ENCODE data around the gene ZSWIM2.
A peak's percentile ranks its signal among the peaks of the same experiment; 100 is the strongest.
"Not testable (repeated sequence)": the region's sequence is repeated elsewhere in the genome, so short reads cannot be mapped to it uniquely, and the experiment has no call there.

Gene ZSWIM2, protein sequence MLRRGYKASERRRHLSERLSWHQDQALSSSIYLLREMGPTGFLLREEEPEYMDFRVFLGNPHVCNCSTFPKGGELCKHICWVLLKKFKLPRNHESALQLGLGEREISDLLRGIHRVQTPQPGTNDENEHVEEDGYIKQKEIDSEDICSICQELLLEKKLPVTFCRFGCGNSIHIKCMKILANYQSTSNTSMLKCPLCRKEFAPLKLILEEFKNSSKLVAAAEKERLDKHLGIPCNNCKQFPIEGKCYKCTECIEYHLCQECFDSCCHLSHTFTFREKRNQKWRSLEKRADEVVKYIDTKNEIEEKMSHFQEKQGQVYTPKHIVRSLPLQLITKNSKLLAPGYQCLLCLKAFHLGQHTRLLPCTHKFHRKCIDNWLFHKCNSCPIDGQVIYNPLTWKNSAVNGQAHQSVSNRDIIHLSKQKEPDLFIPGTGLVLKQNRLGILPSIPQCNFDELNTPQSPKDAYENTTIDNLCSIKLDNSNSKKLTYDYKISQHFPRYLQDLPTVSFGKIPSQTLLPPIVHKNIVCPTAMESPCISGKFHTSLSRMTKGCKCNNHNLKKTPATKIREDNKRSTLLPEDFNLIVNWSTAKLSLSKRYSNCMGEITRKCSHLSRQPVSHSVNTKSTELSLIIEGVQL

DNA sequence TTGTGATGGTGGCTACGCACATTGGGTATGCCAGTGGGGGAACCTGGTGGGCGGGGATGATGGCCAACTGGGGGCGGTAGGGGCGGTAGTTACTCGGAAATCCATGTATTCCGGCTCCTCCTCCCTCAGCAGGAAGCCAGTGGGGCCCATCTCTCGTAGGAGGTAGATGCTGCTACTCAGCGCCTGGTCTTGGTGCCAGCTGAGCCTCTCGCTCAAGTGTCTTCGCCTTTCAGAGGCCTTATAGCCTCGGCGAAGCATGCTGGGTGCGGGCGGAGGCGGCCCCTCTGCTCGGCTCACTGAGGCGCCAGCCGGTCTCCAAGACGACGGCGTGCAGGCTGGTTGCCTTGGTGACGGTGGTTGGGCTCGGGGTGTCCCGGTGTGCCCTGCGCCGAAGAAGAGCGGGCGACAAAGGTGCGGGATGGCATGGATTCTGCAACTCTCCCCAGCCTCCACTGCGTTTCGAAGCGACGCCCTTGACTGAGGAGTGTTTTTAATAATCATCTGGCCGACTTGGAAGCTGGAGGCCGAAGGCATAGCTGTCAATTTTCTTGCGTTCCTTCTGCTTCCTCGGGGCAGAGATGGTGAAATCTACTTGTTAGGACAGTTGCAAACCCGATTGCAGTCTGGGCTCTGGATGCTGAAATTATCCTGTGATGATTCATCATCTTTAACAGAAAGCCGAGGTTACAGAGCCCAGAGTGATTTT is at the start of gene ZSWIM2:
ZSWIM2 (minus strand) TSS at position 298 of the 706 bp plus-strand sequence; CDS start at position 258, 40 bp downstream.
- peak in 1 of 2 donors; percentile 36 for ATAC-seq

DNA sequence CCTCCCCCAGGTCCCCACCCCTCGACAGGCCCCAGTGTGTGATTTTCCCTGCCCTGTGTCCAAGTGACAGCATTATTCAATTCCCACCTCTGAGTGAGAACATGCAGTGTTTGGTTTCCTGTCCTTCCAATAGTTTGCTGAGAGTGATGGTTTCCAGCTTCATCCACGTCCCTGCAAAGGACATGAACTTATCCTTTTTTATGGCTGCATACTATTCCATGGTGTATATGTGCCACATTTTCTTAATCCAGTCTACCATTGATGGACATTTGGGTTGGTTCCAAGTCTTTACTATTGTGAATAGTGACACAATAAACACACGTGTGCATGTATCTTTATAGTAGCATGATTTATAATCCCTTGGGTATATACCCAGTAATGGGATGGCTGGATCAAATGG is 47.2 kb upstream of the ZSWIM2 start:
- not testable (repeated sequence) for ATAC-seq

DNA sequence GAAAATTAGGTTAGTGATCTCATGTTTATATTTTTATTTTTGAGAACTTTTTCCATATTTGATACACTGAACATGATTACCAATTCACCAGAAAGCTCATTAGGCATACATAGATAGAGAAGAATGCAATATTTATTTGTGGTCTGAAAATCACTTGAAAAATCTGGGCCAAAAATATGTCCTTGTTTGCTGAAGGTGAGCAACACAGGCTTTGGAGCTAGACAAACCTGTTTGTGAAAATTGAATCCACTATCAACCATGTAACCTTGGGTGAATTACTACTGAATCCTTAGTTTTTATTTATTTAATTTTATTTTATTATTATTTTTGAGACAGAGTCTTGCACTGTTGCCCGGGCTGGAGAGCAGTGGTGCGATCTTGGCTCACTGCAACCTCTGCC is 46.5 kb upstream of the ZSWIM2 start:
- ATAC-seq, result no peak

DNA sequence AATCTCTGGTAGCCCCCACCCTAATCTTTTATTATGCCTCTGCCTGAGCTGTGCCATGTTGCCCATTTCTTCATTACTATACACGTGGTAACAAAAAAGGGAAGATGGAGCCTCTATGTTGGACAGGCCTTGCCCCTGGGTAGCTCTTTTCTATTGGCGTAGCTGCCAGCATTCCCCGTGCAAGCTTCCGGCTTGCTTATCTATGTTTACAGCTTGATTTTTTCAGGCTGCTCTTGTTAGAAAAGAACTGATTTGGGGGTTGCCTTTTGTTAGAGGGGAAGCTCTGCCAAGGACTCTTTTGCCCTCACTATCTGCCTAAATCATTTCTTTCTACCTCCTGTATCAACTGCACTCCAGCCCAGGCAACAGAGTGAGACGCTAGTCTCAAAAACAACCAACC is 45.5 kb upstream of the ZSWIM2 start:
- no peak for ATAC-seq

DNA sequence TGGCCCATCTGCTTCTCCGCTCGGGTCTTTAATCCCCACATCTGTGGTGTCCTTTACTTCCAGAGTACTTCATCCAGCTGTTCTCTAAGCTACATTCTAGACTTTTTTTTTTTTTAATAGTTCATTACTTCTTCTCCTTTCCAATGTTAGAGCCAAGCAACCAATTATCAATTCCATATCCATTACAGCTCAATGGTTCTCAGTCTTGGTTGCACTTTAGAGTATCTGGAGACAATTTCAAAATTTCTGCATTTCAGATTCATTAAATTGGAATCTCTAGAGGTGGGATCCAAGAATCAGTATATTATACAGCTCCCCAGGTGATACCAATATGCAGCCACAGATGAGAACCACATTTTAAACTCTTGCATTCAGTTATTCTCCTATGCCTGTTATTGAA is 43.9 kb upstream of the ZSWIM2 start:
- ATAC-seq, result no peak

DNA sequence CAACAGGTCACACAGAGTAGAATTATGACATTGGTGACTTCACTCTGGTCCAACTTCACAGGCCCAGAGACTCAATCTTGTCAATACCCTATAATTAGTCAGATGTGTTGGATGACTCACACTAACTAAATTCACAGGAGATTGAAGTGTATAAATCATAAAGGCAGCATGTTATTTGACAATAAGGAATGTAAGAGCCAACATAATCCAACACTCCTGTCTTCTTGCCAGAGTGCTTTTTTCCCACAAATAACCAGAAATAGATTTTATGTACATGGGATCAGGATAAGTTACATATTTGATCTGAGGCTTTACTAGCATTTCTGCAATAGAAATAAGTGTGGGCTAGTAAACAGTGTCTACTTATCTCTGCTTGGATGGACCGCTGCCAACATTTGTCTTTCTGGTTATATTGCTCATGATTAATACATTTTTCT is 42.2 kb upstream of the ZSWIM2 start:
- no peak for ATAC-seq

DNA sequence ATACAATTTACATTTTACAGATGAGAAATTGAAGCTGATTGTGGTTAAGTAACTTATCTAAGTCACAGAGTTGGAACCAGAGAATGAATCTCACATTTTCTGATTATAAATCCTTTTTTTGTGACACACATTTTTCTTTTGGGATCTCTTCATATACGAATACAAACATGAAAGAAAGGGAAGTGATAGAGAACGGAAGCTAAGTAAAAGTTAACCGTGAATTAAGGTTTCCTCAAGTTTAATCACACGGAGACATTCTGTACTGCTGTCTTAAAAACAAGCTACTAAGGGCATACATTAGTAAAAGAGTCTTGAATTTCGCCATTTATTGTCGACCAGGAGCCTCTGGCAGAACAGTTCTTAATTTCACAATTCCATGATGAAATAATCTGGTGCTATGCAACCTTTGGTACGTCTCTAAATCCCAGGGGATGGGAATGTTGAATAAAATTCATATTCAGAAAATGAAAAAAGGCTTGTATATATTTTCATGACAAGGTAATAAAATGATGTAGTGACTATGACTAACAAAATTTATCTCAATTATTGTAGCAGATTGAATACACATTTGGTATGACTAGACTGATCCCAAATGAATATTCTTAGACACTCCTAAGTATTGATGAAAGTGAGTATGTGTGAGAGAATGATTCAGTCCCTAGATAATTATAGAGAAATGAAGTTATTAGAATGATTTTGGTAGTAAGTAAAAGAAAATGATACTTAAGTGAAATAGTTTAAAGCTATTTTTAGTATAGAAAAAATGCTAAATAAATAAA is 40.3 kb upstream of the ZSWIM2 start:
- ATAC-seq, result no peak

DNA sequence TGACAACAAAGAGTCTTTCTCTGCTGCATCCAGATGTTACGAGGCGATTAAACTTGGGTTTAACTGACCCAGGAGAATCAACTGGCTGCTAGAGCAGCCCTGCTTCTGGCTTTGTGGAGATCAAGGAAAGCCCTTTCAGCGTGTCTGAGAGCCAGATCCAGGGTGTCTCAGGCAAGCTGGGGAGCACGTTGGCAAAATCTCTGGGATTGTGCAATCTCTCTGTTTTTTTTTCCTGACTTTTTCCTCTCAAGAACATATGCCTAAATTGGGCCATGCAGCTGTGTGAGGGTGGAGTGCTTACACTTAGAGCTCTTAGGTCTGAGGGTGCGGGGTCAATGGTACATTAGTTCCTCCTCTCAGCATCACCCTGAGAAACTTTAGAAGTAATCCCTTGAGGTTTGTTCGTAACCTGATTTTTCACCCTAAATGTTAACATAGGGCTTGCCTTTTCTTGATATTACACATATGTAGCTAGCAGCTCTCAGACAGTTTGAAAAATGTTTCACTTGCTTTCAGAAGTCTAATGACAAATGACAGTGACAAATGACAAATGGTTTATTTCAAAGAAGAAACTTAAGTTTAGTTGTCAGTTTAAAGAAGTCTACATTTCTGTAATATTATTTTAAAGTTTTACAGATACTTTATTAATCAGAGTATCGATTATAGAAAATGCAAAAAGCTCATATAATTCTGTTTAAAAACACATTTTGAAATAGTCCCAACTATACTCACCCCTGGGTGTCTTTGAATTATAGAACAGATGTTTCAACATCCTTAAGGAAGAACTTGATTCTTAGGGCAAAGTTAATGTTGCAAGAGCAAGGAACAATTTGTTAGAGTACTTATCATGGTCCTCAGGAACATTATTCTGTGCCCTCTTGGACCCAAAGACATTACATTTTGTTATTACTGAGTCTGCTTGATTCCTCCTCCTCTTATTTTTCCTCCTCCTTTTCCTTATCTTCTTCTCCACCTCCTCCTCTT is 38.4 kb upstream of the ZSWIM2 start:
- ATAC-seq, result no peak

DNA sequence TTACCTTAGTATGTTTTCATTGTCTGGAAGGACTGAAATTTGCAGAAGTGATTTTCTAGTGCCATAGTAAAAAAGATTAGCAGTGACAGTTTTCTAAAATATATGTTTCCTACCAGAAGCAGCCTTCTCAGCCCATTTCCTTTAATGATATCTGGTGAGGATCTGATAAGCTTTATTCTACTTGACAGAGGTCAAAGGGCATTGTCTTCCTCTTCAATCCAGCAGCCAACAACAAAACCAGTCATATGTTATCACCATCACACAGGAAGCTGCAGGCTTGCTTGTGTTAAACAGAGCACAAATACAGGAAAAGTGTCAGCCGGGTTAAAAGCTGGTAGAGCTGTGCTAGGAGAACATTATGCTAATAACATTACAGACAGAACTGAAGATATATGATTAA is 35.6 kb upstream of the ZSWIM2 start:
- no peak for ATAC-seq

DNA sequence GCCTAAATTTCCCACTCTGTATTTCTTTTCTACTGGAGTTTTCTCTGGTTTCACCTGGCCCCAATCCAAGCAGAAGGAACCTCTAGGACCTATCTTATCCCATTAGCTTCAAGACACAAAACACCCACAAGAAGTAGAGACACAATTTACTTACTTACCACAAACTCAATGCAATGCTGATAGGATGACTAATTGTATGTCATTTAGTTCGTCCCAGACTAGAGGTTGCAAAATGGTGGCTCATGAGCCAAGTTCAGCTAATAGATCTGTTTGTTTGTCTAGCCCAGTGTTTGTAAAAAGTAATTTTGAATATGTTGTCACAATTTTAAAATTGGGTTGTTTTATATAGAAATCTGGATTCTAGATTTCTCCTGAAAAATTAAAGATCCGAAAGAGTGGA is 34.7 kb upstream of the ZSWIM2 start:
- ATAC-seq, result no peak

DNA sequence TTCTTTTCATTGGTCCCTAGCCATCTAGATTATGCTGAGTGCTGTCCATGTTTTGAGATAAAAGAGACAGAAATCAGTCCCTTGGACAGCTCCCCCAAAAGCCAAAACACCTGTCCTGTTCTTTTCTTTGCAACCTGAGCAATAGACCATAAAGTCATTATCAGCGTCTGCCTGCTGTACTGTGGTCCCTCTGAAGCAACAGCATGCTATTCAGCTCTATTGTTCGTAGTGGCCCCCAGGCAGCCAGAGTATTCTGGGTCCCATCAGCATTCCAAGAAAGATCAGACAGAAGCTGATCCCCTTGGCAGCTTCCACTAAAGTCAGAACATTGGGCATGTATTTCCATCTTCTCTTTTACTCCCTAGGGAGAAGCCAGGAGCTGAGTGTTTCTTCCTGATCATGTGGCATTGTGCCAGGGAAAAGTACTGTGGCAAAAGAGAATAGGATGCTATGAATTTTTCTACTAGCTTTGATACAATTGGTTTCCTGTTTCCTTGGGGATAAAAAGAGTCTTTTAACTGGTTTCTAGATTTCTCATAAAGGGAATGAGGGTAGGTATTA is 33.6 kb upstream of the ZSWIM2 start:
- no peak for ATAC-seq

DNA sequence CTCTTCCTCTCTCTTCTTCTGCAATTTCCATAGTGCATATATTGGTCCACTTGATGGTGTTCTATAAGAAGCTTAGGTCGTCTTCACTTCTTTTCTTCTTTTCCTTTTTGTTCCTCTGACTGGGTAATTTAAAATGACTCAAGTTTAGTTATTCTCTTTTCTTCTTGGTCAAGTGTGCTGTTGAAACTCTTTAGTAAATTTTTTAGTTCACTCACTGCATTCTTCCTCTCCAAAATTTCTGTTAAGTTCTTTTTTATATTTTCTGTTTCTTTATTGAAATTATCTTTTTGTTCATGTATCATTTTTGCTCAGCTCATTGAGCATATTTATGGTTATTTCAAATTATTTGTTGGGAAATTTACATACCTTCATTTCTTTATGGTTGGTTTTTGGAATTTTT is 32.7 kb upstream of the ZSWIM2 start:
- no peak for ATAC-seq

DNA sequence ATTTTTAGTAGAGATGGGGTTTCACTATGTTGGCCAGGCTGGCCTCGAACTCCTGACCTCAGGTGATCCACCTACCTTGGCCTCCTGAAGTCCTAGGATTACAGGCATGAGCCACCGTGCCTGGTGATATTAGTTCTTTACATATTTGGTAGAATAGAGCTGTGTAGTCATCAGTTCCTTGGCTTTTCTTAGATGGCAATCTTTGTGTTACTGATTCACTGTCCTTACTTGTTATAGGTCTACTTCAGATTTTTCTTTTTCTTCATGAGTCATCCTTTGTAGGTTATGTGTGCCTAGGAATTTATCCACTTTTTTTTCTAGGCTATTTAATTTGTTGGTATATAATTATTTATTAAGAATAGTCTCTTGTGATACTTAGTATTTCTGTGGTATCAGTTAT is 30.3 kb upstream of the ZSWIM2 start:
- no peak for ATAC-seq

DNA sequence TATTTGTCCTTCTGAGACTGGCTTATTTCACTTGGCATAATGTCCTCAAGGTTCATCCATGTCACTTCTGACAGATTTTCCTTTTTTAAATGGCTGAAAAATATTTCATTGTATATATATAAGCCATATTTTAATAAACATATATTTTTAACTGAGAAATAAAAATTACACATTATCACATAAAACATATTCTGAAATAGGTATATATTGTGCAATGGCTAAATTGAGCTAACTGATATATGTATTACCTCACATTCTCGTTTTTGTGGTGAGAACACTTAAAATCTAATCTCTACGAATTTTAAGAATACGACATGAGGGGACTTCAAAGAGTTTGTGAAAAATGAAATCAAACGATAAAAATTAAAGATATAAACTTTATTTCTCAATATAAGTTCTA is 25.7 kb upstream of the ZSWIM2 start:
- ATAC-seq, result no peak

DNA sequence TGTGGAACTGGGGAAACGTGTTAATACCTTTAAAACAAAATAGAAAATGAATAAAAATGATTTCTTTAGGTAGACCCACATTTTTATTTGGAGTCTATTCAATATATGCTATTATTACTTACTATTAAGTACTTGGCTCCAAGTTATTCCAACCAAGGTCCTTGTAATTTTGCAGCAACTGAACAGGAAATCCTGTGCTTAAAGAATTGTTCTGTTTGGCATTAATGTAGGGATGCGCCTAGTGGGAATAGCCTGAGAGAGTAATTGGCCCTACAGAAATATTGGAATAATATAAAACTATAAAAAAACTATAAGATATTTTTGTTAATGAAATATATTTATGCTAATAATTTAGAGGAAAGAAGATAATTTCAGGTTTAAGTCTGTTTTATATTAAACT is 22.9 kb upstream of the ZSWIM2 start:
- ATAC-seq, result no peak

DNA sequence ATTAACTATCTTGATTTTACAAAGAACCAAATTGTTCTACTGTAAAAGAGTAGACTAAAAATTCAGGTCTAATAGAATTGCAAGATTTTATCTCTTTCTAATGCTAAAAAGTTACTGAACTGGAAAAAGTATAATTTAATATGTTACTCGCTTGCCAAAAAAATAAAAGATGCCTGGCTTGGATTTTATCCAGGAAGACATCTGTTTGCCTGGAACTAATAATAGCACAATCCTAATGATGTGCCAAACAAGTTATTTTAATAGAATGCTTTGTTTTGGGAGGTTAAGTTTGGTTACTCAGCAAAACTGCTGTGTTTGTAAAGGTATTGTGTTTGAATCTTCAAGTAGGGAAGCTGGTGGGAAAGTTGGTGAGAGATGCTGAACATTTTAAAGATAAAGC is 19.4 kb upstream of the ZSWIM2 start:
- ATAC-seq, result no peak

DNA sequence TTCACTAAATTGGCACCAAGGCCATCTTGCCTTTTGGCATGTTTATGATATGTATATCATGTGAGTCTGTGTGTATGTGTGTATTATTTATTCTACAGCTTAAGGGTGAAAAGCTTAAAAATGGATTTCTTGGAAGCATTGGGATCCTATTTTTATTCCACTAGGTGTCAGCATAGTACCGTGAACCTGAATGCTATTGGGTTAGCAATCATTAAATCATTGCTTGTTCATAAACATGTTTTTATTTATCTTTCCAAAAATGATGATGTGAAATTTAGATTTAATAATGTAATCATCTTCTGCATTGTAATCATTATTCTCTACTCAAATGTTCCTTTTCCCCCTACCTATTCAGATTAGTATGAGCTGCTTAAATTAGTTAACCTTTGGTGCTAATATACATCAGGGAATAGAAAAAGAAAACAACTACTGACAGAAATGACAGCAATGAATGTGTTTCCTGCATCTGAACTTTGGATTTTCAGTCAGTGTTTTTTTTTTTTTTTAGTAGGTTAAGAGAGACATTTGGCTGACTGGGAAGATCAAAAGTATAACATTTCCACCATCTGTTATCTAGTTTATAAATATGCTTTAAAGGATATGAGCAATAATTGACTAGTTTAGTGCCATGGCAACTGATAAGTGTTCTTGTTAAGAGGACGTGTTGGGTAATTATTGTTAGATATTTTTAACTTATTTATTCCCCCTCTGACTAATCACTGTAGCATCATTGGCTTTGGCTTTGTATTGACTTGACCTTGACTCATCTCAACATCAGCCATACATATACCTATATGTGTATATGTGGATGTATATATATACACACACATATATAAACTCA is 14.1 kb upstream of the ZSWIM2 start:
- no peak for ATAC-seq

DNA sequence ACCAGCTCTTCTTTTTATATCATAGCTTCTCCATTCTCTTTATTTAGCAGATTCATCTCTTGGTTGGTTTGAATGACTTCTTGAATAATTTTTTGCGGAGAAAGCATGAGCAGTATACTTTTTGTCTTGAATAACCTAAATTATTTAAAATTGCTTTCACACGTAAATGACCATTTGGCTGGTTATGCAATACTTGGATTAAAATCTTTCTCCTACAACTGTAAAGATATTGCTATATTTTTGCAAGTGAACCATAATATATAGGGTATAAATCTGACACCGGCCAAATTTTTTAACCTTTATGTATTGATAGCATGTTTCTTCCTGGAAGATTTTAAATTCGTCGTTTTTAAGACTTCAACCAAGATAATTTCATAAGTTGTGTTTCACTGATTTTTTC is 6.2 kb upstream of the ZSWIM2 start:
- ATAC-seq, result no peak

DNA sequence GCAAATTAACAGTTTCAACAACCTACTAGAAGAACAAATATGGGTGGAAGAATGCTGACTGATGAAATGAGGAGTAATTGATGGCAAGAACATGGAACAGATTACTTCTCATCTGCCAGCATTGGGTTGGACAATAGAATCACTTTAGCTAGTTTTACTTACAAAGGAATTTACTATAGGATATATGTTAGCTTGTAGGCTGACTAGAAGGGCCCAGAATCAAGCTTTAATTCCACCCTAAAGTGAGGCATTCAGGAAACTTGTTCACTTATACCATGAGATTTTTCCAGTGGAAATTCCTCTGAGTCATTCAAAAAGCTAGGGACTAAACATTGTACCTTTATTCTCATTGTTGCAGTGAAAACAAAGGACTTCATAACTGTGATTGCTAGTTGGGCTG is 5.0 kb upstream of the ZSWIM2 start:
- ATAC-seq, result no peak

DNA sequence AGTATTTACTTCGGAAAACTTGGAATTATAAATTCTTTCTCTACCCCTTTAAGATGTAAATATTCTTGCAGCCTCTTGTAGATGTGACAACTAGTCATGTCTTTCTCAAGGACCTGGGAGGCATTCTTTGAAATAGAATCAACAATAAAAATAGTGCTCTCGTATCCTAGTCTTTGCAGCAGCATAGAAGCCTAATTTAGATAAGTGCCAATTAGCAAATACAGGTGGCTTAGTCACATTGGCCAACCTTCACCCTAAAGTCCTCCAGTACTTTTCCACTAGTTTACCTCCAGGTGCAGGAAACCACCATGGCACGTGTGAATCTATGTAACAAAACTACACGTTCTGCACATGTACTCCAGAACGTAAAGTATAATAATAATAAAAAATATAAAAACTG is 3.5 kb upstream of the ZSWIM2 start:
- no peak for ATAC-seq
